SKM-1 (cell line): Measurements from ENCODE around the gene TPM2.
"Not testable (repeated sequence)": the region's sequence is repeated elsewhere in the genome, so short reads cannot be mapped to it uniquely, and the experiment has no call there.

Source experiments
- DNase-seq: peaks from one replicate; lab custom pipeline; 2025; ENCODE audit not compliant: unreplicated experiment; lab: John Stamatoyannopoulos, UW

The TPM2 gene

GRCh38 chr9:35656831-35657545, 32.7 kb downstream of the TPM2 start:
- no peak for DNase-seq

- DNase-seq = no peak
Observed at GRCh38 chr9:35656348-35656747, 33.4 kb downstream of the TPM2 start.

GRCh38 chr9:35653611-35654010, 36.1 kb downstream of the TPM2 start:
- DNase-seq = no peak

- no peak for DNase-seq
Observed at GRCh38 chr9:35652829-35653209, 36.9 kb downstream of the TPM2 start.

GRCh38 chr9:35651956-35652828, 37.5 kb downstream of the TPM2 start:
- DNase-seq = no peak

- DNase-seq = no peak
Observed at GRCh38 chr9:35650341-35651158, 39.2 kb downstream of the TPM2 start, which contains the start of gene SIT1. Gene SIT1 (minus strand): TSS chr9:35650931. CDS start chr9:35650853, 78 bp downstream.

- DNase-seq = peak; percentile 23
Observed at GRCh38 chr9:35649431-35650340, 40.0 kb downstream of the TPM2 start.

GRCh38 chr9:35646533-35647265, 43.0 kb downstream of the TPM2 start:
- peak; percentile 85 for DNase-seq

GRCh38 chr9:35646153-35646532, 43.6 kb downstream of the TPM2 start:
- no peak for DNase-seq

- not testable (repeated sequence) for DNase-seq
Observed at GRCh38 chr9:35645736-35646135, 44.0 kb downstream of the TPM2 start.

GRCh38 chr9:35643046-35643445, 46.7 kb downstream of the TPM2 start:
- DNase-seq = no peak

- DNase-seq = not testable (repeated sequence)
Observed at GRCh38 chr9:35641478-35641877, 48.2 kb downstream of the TPM2 start.

- DNase-seq = not testable (repeated sequence)
Observed at GRCh38 chr9:35640431-35640830, 49.3 kb downstream of the TPM2 start.

- no peak for DNase-seq
Observed at GRCh38 chr9:35639631-35640030, 50.1 kb downstream of the TPM2 start.

GRCh38 chr9:35639225-35639624, 50.5 kb downstream of the TPM2 start:
- not testable (repeated sequence) for DNase-seq

- not testable (repeated sequence) for DNase-seq
Observed at GRCh38 chr9:35638751-35639150, 51.0 kb downstream of the TPM2 start.

GRCh38 chr9:35637427-35637955, 52.2 kb downstream of the TPM2 start:
- not testable (repeated sequence) for DNase-seq

- DNase-seq = not testable (repeated sequence)
Observed at GRCh38 chr9:35636877-35637246, 52.9 kb downstream of the TPM2 start.

GRCh38 chr9:35636135-35636876, 53.4 kb downstream of the TPM2 start:
- DNase-seq = no peak
